ENCODE measurements around the gene HNRNPR. TPM values are rescaled to one million over a fixed set of nuclear protein-coding genes. Genes with fewer than 3 reads are reported as not detected.
A peak's percentile ranks its signal among the peaks of the same experiment; 100 is the strongest.

HNRNPR gene
- total and polyA plus RNA-seq, 7 donors, result 59.3 to 89.2 (median 65.7) TPM

GRCh38 chr1:23366146-23366545 is 22.1 kb upstream of the HNRNPR start:
- intact Hi-C loops (cut with DNase I), result no loop called here
- peaks cover 24 to 57% (median 34%) of the 10 kb centered on the region in 4 donors for H3K36me3 ChIP-seq

GRCh38 chr1:23362218-23362713 is 18.2 kb upstream of the HNRNPR start:
- Histone ChIP-seq H3K4me1 (peaks cover 0 to 17% (median 12%) of the 10 kb centered on the region in 4 donors), H3K27ac (no peak overlapping the region), H3K4me3 (no peak overlapping the region), H3K9me3 (peaks cover 23 to 33% (median 28%) of the 10 kb centered on the region in 4 donors), H3K27me3 (no peaks in the 10 kb centered on the region), H3K36me3 (peaks cover 31 to 81% (median 50%) of the 10 kb centered on the region in 4 donors)
- no peak for DNase-seq
- intact Hi-C loops (cut with DNase I), result no loop called here
- TF ChIP-seq EP300 (IDR thresholded peaks at IDR 0.05) (no peak), POLR2AphosphoS5 (IDR thresholded peaks at IDR 0.05) (no peak)
- TF ChIP-seq, protein P1, sequence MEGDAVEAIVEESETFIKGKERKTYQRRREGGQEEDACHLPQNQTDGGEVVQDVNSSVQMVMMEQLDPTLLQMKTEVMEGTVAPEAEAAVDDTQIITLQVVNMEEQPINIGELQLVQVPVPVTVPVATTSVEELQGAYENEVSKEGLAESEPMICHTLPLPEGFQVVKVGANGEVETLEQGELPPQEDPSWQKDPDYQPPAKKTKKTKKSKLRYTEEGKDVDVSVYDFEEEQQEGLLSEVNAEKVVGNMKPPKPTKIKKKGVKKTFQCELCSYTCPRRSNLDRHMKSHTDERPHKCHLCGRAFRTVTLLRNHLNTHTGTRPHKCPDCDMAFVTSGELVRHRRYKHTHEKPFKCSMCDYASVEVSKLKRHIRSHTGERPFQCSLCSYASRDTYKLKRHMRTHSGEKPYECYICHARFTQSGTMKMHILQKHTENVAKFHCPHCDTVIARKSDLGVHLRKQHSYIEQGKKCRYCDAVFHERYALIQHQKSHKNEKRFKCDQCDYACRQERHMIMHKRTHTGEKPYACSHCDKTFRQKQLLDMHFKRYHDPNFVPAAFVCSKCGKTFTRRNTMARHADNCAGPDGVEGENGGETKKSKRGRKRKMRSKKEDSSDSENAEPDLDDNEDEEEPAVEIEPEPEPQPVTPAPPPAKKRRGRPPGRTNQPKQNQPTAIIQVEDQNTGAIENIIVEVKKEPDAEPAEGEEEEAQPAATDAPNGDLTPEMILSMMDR (IDR thresholded peaks at IDR 0.05), result no peak
- WGBS, 2 donors, result 98% methylated on average over 13 of the region's 13 CpGs

More at GRCh38 chr1:23366146-23366545, 22.1 kb upstream of the HNRNPR start:
- Histone ChIP-seq H3K27ac (no peak overlapping the region), H3K4me3 (no peak overlapping the region), H3K27me3 (no peaks in the 10 kb centered on the region), H3K4me1 (peaks cover 0 to 36% (median 30%) of the 10 kb centered on the region in 4 donors), H3K9me3 (peaks cover 21 to 28% (median 24%) of the 10 kb centered on the region in 4 donors)
- no peak for DNase-seq
- 63 to 89% methylated on average over 2 of the region's 2 CpGs for WGBS, 2 donors
- TF ChIP-seq, protein P1 (IDR thresholded peaks at IDR 0.05), result no peak
- TF ChIP-seq POLR2AphosphoS5 (IDR thresholded peaks at IDR 0.05) (no peak), EP300 (IDR thresholded peaks at IDR 0.05) (no peak), POLR2A (IDR thresholded peaks at IDR 0.05) (no peak)

GRCh38 chr1:23358310-23358875 is 14.3 kb upstream of the HNRNPR start:
- intact Hi-C loops (cut with DNase I), result no loop called here
- no peaks in the 10 kb centered on the region for H3K27me3 ChIP-seq
- WGBS, 2 donors, result 94 to 99% methylated on average over 3 of the region's 3 CpGs
- peaks cover 29 to 47% (median 38%) of the 10 kb centered on the region in 4 donors for H3K36me3 ChIP-seq
- H3K9me3 ChIP-seq, result peaks cover 23 to 27% (median 25%) of the 10 kb centered on the region in 4 donors
- DNase-seq, result no peak
- H3K4me3 ChIP-seq, result no peak overlapping the region
- H3K4me1 ChIP-seq, result peaks cover 0 to 4% (median 0%) of the 10 kb centered on the region in 4 donors
- H3K27ac ChIP-seq, result no peak overlapping the region
- TF ChIP-seq POLR2AphosphoS5 (IDR thresholded peaks at IDR 0.05) (no peak), EP300 (IDR thresholded peaks at IDR 0.05) (no peak), POLR2A (IDR thresholded peaks at IDR 0.05) (no peak)
- TF ChIP-seq, protein P1 (IDR thresholded peaks at IDR 0.05), result no peak

- DNase-seq, result no peak
- Histone ChIP-seq H3K4me3 (no peak overlapping the region), H3K27ac (peak overlapping the region in 3 of 4 donors; percentile 14 to 46 (median 17)), H3K9me3 (peaks cover 13 to 17% (median 16%) of the 10 kb centered on the region in 4 donors), H3K36me3 (peaks cover 18 to 36% (median 28%) of the 10 kb centered on the region in 4 donors), H3K27me3 (no peaks in the 10 kb centered on the region), H3K4me1 (peaks cover 0 to 4% (median 0%) of the 10 kb centered on the region in 4 donors)
- intact Hi-C loops (cut with DNase I), result no loop called here
- WGBS, 2 donors, result 61 to 75% methylated on average over 3 of the region's 3 CpGs
- no peak for TF ChIP-seq POLR2AphosphoS5 (IDR thresholded peaks at IDR 0.05)
- TF ChIP-seq, protein P1 (IDR thresholded peaks at IDR 0.05), result no peak
- no peak for TF ChIP-seq EP300 (IDR thresholded peaks at IDR 0.05)
- no peak for TF ChIP-seq POLR2A (IDR thresholded peaks at IDR 0.05)
These were observed 13.2 kb upstream of the HNRNPR start for GRCh38 chr1:23357138-23357908.

Data from sigmoid colon (tissue), 7 donors.